HK-2 (cell line): ENCODE results near the gene INSL3.

Experiments used
- DNase-seq: peaks from one replicate; pipeline ENCODE4 v3.0.0-alpha.2; 2018; ENCODE audit not compliant: unreplicated experiment

The INSL3 gene, protein sequence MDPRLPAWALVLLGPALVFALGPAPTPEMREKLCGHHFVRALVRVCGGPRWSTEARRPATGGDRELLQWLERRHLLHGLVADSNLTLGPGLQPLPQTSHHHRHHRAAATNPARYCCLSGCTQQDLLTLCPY

DNA sequence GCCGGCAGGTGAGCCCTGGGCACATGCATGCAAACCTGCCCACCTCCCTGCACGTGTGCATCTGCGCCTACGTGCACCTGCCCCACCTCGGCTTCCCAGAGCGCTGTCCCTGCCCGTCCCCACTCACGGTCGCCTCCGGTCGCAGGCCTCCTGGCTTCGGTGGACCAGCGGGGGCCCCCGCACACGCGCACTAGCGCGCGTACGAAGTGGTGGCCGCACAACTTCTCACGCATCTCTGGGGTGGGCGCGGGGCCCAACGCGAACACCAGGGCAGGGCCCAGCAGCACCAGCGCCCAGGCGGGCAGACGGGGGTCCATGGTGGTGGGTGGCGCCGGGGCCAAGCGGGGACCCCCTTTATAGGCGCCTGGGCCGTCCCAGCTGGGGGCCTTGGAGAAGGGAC, at the start of gene INSL3:
TSS of gene INSL3 (minus strand) at position 330 of the 400 bp plus-strand sequence. CDS start at position 317, 13 bp downstream.
- DNase-seq: no peak

DNA sequence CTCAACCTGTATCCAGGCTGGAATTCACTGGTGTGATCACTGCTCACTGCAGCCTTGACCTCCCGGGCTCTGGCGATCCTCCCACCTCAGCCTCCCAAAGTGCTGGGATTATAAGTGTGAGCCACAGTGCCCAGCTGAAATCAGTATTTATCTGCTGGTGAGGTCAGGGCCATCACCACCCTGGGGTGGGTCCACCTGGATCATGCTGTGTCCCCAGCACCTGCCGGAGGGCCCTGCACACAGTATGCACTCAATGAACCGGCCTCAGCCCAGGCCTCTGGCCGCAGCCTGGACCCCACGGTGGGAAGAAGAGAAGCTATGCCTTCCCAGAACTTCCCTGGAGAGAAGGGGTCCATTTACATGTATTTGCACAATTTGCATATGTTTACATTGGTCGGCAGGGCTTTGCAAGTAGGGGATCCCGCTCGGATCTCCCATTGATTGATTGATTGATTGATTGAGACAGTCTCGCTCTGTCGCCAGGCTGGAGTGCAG, 47.8 kb upstream of the INSL3 start:
- DNase-seq: no peak

DNA sequence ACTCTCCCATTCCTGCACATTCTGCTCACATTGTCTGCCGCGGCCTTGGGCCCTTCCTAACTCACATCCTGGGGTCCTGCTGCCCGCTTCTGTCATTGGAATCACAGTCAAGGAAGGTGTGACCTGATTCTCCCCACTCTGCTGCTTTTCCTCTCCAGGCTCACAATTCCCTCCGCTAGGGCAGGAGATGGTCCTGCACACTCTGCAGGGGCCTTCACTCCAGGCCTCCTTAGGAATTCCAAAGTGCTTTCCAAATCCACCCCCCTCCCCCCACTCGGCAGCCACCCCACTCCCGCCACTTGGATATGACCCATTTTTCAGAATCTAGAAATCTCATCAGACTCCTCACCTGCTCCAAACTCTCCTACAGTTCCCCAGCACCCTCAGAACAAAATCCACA, 47.4 kb upstream of the INSL3 start:
- no peak for DNase-seq

DNA sequence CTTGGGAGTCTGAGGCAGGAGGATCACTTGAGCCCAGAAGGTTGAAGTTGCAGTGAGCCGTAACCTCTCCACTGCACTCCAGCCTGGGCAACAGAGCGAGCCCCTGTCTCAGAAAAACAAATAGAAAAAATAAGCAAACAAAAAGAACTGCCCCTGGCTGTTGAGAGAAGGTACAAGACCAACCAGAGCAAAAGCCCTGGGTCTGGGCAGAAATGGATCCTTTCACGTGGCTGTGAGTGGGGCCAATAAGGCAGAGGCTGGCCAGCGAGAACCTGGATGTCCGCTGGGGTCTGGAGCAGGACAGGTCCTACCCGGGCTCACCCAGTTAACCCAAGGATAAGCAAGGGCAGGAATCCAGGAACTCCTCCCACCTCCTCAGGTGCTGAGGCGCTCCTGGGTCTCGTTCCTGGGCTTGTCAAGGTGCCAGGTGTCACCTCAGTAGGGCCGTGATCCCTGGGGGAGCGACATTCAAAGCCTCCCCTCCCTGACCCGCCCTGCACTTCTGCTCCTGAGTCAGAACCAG, 45.7 kb upstream of the INSL3 start:
- DNase-seq: no peak

DNA sequence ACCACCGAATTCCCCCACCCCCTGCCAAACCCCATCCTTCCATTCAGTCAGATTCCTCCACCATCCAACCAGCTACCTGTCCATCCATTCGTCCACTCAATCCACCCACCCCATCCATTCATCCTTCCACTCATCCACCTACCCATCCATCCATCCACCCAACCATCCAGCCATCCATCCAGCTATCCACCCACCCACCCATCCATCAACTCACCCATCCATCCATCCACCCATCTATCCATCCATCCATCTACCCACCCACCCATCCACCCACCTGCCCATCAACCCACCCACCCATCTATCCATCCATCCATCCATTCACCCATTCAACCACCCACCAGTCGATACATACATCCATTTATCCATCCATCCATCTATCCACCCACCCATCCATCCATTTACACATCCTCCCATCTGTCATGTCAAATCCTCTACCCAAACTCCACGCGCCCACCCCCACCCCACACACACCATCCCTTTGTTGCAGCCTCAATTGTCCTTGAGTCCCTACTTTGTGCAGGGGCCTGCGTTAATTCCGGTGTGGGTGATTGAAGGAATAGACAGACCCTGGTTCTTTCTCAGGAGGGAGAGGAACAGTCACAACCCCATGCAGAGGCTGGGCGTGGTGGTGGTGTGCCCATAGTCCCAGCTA, 45.1 kb upstream of the INSL3 start:
- DNase-seq: no peak

DNA sequence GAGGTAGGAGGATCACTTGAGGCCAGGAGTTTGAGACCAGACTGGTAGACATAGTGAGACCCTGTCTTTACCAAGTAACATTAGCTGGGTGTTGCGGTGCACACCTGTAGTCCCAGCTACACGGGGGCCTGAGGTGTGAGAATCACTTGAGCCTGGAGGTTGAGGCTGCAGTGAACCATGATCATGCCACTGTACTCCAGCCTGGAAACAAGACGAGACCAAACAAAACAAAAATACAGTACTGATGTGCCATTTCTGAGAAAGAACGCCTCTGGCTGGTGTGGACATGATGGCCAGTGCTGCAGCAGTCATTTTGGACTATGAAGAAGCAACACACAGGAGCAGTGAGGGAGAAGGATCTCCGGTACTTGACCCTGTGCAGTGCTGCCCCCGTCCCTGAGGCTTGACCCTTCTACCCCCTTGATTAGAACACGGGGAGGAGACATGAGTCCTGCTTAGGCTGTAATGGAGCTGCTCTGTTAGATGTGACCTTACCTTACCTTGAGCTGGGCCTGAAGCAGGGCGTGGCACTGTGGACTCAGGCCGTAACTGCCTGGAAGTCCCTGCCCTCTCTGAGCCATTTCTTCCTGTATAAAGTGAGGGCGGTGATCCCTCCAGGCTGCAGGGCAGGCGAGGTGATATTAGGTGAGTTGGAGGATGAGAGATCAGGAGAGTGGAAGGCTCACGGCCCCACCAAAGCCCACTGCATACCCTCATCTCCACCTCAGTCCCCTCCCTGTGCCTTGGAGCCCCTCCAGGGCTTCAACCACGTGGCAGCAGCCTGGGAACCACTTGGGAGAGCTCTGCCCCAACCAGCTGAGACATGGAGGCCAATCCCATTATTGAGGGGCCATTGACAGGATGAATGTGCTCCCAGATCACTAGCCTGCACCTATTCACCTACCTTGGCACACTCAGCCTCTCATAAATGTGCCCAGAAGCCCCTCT, 44.3 kb upstream of the INSL3 start:
- peak; percentile 54 for DNase-seq

DNA sequence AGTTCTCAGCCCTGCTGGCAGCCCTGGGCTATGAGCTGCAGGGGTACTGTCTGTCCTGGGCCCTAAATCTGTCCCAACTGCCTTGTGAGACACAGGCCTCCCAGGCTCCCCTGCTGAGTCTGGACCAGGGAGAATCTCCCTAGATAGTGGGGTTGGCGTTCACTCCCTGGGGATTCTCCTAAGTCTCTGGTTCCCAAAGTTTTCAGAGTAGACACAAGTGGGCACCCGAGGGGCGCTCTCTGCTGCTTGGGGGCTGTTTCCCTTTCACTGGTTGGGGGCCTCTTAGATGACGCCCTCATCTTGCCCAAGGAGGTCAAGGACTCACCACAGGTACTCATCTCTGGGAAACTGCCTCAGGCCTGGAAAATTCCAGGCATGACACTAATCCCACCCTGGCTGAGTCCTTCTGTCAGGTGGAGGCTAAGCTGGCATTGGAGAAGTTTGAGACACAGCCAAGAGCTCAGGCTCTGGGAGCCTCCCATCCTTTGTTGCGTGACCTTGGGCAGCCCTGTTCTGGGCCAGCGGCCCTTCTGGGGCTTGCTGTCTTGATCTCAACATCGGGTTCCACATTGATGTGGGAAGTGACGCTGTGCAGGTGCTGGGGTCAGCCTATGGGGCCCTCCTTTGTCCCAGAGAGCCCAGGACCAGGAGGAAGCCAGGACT, 42.3 kb upstream of the INSL3 start:
- no peak for DNase-seq

DNA sequence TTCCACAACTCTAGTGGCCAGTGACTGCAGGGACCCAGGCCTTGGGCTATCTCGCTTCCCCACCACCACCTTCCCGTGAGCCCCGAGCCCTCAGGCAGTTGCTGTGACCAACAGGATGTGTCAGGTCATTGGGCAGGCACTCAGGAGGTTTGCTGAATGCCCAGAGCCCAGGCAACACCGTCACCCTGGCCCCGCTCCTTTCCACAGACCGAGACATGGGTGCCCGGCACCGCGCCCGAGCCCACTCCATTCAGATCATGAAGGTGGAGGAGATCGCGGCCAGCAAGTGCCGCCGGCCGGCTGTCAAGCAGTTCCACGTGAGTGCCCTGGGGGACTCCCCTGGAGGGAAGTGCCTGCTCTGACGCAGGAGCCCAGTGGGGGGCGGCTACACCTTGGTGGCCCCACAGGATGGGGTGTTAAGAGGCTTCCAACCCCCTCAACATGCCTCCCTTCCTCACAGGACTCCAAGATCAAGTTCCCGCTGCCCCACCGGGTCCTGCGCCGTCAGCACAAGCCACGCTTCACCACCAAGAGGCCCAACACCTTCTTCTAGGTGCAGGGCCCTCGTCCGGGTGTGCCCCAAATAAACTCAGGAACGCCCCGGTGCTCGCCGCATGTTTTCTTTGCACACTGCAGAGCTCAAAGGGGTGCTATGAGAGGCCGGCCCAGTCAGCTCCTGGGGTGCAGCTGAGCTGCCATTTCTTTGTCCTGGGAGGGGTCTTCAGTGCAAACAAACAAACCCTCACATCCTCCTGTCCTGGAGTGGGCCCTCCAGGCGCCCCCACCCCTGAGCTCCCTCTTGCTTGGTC, 41.6 kb upstream of the INSL3 start:
- DNase-seq: no peak

DNA sequence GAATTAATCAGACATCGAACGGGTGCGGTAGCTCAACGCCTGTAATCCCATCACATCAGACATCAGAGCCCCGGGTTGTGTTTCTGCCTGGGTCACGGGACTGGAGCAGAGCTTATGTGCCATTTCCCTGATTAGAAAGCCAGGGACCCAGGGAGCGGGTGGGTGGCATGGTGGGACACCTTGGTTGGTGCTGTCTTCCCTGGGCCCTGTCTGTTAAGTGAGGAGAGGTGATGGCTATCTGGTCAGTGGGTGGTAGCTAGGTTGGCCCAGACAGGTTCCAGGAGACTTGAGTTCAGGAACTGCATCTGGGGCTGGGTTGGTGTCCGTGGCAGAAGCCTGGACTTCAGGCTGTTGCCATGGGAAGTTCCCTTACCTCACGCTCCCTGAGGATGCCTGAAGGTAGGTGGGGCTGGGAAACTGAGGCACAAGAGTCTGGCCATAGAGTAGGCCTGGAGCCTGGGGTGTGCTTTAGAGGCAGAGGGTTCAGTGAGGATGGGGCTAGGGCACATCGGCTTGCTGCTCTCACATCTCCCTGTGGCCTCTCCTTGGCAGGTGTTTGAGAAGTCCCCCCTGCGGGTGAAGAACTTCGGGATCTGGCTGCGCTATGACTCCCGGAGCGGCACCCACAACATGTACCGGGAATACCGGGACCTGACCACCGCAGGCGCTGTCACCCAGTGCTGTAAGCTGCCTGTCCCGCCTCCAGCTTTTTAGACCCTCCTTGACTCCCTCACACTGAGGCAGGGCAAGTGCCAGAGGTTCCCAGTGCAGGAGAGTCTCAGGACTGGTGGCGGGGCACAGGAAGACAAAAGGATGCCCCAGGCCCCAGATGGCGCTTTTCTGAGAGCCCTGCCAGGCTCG, 40.5 kb upstream of the INSL3 start:
- DNase-seq: no peak

DNA sequence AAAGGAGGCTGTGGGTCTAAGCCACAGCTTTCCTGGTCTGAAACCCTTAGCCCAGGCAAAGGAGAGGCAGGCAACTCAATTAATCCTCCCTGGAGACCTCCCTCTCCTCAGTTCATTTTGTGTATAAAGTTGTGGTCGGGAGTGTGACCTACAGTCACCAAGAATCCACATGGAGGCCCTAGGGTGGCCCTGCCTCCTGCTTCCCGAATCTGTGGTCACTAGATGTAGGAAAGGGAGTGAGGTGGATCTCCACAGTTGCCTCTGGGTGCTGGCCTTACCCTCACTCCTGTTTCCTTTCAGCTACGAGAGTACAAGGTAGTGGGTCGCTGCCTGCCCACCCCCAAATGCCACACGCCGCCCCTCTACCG, 39.7 kb upstream of the INSL3 start:
- DNase-seq: no peak

DNA sequence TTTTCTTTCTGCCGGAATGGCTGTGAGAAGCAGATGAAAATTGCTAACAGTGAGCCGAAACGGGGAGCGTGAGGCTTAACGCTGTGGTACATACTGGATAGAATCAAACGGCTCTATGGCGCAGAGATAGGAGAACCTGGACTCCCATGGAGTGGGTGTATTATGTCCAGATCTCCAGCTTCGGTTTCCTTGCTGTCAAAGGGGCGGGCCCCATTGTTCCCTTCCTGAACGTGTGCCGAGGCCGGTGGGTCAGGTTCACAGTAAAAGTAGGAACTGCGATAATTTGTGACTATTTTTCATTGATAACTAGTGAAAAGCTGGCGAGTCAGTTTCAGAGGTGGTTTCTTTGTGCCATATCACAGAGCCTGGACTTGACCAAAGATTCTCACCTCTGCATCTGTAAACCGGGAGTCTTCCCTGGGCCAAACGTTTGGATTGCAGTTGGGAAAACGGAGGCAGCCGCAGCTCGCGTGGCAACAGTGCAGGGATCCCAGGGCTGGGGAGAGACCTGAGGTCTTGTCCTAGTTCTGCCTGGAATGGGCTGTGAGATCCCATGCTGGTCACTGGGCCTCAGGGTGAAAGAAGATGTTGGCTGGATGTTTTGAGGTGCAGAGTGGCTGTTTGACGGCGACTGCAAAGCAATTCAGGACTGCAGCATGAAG, 39.1 kb upstream of the INSL3 start:
- DNase-seq: no peak

DNA sequence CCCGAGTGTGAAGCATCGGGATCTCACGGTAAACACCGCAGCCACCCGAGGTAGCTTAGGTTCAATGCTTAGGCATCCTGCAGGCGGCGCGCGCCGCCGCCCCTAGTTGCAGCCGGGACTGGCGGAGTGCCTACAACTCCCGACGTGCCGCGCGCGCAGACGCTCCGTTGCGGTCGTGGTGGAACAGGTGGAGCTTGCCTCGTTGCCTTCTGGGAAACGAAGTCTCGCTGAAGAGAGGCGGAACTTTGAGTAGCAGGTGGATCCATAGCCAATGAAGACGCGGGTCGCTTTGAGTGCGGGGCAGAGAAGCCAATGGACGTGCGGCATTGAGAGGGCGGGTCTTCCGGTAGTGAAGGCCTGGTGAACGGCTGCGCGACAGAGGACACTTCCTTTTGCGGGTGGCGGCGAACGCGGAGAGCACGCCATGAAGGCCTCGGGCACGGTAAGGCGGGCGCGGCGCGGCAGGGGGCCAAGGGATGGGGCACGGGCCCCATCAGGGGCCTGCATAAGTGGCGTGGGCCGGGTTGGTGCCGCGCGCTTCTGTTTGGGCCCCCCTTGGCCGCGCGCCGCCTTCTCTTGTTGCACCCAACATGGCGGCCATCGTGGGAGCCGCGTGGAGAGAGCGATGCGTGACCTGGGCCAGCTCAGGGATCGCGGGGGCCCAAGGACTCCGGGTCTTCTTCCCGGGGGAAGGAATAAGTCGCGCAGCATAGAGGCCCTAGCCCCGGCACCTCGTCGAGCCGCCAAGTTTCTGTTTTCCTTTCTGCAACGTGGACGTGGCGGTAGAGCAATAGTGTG, 38.4 kb upstream of the INSL3 start, which contains the start of gene RPL18A:
TSS of gene RPL18A (plus strand) at position 378 of the 798 bp plus-strand sequence. CDS start at position 425, 47 bp downstream.
- peak; percentile 99 for DNase-seq

DNA sequence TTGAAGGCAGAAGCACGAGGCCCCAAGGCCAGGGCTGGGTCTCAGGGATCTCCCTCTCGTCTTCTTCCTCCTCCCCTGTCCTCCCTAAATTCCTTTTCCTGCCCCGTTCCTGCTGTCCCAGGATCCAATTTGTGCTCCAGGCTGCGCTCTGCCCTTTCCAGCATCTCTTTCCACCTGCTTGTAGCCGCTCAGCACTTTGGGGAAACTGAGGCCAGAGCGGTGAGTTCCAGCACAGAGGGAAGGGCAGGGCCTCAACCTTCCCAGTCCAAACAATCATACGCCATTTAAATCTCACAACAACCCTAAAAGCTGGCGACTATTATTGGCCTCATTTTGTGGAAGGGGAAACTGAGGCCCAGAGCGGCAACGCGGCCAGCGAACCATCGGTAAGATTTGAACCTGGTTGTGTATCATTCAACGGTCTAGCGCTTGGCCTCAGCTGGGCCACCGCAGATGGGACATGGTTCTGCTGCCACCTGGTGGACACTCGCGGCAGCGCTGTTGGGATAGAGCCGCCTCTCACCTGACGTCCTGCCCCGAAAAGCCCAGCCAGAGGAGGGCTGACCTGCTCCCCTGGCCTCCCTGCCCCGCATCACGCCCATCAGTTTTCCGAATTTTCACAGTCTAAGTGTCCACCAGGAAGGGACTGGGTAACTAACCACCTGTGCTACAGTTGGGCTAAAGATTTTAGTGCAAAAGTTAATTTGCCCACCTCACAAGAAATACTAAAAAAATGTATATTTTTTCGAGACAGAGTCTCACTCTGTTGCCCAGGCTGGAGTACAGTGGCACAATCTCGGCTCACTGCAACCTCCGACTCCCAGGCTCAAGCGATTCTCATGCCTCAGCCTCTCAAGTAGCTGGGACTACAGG, 34.2 kb upstream of the INSL3 start:
- peak; percentile 90 for DNase-seq

DNA sequence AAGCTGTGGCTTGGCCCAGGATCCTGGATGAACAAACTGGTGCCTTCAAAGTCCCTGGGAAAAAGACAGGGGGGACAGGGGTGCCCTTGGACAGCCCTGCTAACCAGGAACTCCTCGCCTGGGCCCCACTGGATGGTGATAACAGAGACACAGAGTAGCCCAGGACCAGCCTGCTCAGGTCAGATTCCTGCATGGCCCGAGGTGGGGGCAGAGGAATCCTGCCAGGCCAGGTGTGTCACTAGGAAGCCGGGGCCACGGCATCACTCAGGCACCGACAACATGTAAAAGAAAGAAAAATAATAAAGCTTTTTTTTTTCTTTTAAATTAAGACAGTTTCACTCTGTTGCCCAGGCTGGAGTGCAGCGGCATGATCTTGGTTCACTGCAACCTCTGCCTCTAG, 32.7 kb upstream of the INSL3 start:
- no peak for DNase-seq

DNA sequence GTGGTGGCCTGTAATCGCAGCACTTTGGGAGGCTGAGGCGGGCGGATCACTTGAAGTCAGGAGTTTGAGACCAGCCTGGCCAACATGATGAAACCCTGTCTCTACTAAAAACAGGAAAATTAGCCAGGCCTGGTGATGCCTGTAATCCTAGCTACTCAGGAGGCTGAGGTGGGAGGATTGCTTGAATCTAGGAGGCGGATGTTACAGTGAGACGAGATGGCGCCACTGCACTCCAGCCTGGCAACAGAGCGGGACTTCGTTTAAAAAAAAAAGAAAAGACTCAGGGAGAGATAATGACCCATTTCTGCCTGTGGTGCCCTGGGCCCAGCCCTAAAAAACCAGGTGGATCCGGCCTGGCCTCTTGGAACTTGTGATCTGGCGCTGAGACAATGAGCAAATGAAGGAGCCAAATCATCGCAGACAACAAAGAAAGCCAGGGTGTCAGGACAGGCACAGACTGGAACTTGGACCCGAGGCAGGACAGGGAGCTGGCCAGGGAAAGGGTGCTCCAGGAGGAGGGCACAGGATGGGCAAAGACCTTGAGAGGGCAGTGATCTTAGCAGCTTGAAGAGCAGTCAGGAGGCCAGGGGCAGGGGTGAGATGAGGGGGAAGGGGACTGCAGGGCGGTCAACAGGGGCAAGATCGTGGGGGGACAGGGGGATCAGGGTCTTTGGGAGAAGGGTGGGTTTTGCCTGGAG, 27.4 kb upstream of the INSL3 start:
- DNase-seq: no peak

DNA sequence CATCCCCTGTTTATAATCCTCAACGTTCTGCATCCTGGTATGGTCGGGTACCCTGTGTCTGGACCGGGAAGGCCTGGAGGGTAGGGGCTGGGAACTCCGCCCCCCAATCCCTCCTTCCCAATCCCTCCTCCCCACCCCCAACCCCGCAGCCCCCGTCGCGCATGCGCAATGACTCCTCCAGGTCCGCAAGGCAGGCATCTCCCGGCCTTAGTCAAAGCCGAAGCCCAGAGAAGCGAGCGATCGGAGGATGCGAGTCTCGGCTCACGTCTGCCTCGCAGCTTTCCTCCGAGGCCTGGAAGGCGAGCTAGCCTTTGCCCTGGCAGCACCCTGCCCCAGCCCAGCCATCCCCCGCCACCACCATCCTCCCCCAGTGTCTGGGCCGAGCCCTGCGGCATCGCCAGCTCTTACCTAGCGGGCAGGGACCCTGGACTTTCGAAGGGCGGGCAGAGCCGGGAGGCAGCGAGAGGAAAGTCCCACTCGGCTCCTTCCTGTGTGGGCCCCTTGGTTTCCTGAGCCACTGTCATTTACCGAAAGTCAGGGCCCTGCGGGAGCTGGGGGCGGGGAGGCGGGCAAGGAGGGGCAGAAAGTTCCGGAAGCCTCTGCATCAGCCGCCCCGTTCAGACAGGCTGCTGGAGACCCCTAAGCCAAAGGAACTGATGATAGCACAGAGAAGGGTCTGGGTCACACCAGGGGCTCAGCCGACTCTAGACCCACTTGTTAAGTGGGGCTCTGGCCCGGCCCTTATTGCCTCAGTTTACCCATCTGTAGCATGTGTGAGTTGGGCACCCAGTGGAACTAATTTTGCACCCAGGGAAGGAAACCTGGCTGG, 26.4 kb upstream of the INSL3 start, which contains the start of gene JAK3:
TSS of gene JAK3 (minus strand) at position 445 of the 829 bp plus-strand sequence. CDS start 3,565 bp downstream, outside the sequence.
- peak; percentile 59 for DNase-seq
